KBM-7 (cell line): Measurements from ENCODE around the gene ZNF708.
A peak's percentile ranks its signal among the peaks of the same experiment; 100 is the strongest.
"Not testable (repeated sequence)": the region's sequence is repeated elsewhere in the genome, so short reads cannot be mapped to it uniquely, and the experiment has no call there.

Experiments used
- DNase-seq: peaks from one replicate; pipeline ENCODE4 v3.0.0-alpha.2; 2015
- in situ Hi-C: fragments of 300-500 bp; cut with MboI; formaldehyde crosslinking; loops from 2 replicates; pipeline ENCODE4 v1.14.3; 2020; ENCODE audit warnings: low sequenced_read_pairs, low pct_unique_long_range_greater_than_20kb, mixed read lengths

Gene ZNF708

DNA sequence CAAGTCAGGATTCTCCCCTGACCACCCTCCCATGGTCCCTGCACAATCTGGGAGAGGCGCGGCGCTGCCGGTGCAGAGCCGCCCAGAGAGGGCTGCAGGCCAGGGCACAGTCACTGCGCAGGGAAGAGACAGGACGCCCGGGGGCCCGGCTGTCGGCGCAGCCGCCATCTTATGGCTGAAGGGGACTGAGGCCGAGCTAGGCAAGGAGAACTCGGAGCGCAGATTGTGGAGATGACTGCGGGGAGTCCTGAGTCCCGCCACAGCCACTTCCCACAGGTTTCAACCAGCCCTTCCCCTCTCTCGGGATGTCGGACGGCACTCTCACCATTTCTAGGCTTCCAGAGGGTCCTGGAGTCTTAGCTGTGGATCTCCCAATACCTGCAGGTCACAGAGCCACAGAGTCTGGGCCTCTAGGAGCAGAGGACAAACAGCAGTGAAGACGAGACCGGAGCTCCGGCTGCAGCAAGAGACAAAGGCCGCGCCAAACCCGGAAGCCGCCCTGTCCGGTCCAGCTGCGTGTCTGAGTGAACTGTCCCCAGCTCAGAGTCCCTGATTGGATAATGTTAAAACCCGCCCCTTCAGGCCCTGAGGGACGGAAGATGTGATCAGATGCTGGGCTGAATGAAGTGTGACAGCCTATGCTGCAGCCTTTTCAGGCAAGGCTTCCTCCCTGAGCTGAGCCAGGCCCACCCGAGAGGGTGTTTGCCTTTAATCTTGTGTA is at the start of gene ZNF708:
ZNF708 (minus strand) TSS at position 526 of the 721 bp plus-strand sequence; CDS start at position 328, 198 bp downstream.
- in situ Hi-C loops: no loop called here
- DNase-seq: peak; percentile 93

DNA sequence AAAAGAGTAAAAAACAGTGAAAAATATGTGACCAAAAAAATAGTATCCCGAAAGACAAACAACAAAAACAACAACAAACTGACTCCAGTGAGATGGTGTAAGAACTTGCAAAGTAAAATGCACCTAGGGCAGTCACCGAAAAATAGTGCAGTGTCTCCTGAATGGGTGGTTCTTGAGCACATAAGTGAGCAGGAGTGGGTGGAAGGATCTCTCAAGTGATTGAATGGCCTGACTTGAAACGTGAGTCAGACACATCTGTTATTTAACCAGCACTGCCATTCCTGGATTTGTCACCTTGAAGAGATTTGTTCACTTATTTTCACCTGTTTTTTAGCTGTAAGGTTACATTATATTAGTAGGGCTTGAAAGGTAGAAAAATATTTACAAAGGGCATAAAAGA is 33.1 kb upstream of the ZNF708 start:
- no peak for DNase-seq
- in situ Hi-C loops: no loop called here

- in situ Hi-C loops: no loop called here
- peak; percentile 98 for DNase-seq
These were observed 29.7 kb upstream of the ZNF708 start, which contains the start of gene ZNF738 for GRCh38 chr19:21358768-21359451. Gene ZNF738, plus strand, starts transcription at chr19:21359000. Its CDS starts 141 bp downstream, at chr19:21359141.

GRCh38 chr19:21352830-21353229 is 23.6 kb upstream of the ZNF708 start:
- in situ Hi-C loops: no loop called here
- DNase-seq: peak; percentile 48

- in situ Hi-C loops, DNase-seq: not testable (repeated sequence)
These were observed 15.6 kb upstream of the ZNF708 start for GRCh38 chr19:21344841-21345240.

GRCh38 chr19:21335721-21336120 is 6.5 kb upstream of the ZNF708 start:
- no peak for DNase-seq
- in situ Hi-C loops: no loop called here

DNA sequence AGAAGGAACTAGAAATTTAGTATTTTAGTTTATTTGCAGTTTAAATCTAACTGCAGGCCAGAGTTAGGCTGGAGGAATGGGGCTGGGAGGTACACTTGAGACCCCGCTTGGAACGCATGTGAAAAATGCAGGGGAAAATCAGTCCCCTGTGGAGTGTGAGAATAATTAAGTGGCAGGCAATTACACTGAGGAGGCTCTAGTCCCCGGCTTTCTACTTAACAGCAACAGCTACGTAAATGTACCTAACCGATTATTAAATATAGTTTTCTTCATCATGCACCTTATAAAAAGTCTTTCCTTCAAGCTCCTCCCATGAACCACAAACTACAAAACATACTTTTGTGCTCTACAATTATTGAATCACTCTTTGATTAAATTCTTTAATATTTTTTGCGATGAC is 804 bp downstream of the ZNF708 start:
- DNase-seq: peak; percentile 33
- in situ Hi-C loops: no loop called here

DNA sequence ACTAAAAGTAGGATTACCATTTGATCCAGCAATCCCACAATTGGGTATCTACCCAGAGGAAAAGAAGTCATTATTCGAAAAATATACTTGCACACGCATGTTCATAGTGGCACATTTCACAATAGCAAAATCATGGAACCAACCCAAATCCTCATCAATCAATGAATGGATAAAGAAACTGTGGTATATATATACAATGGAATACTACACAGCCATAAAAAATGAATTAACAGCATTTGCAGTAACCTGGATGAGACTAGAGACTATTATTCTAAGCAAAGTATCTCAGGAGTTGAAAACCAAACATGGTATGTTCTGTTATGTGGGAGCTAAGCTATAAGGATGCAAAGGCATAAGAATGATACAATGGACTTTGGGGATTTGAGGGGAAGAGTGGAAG is 3.0 kb downstream of the ZNF708 start:
- in situ Hi-C loops: no loop called here
- no peak for DNase-seq

GRCh38 chr19:21323000-21323399 is 6.2 kb downstream of the ZNF708 start:
- DNase-seq: no peak
- in situ Hi-C loops: no loop called here

GRCh38 chr19:21322528-21322927 is 6.7 kb downstream of the ZNF708 start:
- in situ Hi-C loops: no loop called here
- no peak for DNase-seq

DNA sequence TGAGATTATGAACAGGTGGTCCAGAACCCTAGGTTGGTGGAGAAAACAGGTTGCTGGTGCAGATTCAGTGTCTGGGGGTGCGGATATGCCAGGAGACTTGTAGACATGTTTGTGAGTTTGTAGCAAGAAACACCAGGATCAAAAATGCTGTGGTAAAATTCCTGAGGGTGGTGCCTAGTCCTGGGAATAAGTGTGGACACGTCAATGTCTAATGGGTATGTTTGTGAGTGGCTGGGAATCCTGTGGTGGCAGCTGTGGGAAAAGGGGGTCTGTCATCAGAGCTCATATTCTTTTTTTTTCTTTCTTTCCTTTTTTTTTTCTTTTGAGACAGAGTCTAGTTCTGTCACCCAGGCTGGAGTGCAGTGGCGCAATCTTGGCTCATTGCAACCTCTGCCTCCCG is 7.2 kb downstream of the ZNF708 start:
- DNase-seq: no peak
- in situ Hi-C loops: no loop called here

DNA sequence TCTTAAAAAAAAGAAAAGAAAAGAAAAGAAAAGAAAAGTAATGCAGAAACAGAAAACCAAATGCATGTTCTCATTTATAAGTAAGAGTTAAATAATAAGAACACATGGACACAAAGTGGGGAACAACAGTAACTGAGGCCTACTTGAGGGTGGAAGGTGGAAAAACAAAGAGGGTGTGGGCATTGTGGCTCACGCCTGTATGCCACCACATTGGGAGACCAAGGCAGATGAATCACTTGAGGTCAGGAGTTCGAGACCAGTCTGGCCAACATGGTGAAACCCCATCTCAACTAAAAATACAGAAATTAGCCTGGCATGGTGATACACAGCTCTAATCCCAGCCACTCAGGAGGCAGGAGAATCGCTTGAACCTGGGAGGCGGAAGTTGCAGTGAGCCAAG is 8.1 kb downstream of the ZNF708 start:
- in situ Hi-C loops: no loop called here
- no peak for DNase-seq

DNA sequence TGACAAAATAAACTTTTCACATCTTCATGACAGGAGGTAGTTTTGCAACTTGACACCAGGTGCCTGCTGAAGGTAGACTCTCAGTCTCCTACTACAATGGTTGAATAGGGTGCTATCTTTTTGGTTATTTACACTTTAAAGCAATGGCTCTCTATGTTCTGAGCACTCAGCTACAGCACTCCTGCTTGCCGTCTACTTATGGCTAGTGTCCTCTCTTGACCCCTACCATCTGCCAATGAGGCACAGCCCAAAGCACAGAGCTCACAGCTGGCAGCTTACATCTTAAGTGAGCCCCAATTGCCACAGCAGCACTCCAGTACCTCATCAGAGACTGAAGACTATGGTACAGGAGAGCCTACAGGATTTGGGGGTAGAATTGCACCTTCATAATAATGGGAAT is 11.4 kb downstream of the ZNF708 start:
- in situ Hi-C loops: no loop called here
- no peak for DNase-seq

DNA sequence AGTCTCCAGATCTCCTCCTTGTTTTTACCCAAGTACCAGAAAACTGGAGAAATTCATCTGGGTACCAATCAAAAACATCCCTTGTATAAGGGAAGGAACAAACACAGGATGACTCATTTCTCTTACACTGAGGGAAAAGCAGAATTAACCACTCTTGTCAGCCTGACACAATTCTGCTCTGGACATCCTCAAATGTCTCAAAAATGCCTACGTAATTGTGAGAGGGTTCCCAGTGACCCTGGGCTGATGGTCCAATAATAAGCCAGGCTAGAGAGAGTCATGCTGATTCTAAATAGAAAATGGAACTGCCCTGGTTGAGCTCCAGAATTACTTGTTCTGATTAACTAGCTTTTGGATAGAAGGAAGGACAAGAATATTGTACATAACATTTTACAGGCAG is 14.5 kb downstream of the ZNF708 start:
- in situ Hi-C loops: no loop called here
- no peak for DNase-seq

DNA sequence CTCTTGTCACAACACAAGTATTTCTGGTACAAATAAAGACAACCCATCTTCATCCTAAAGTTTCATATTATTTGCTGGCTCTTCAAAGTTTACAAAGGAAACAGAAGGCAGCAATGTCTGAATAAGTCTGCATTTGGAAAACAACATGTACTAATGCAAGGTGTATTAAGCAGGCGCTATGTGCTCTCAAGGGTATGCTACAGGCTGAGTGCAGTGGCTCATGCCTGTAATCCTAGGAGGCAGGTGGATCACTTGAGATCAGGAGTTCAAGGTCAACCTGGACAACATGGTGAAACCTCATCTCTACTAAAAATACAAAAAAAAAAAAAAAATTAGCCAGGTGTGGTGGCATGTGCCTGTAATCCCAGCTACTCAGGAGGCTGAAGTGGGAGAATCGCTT is 16.4 kb downstream of the ZNF708 start:
- in situ Hi-C loops, DNase-seq: not testable (repeated sequence)

GRCh38 chr19:21308773-21309172 is 20.4 kb downstream of the ZNF708 start:
- no peak for DNase-seq
- in situ Hi-C loops: no loop called here

GRCh38 chr19:21306881-21307479 is 22.2 kb downstream of the ZNF708 start:
- in situ Hi-C loops, DNase-seq: not testable (repeated sequence)

GRCh38 chr19:21293768-21294167 is 35.4 kb downstream of the ZNF708 start:
- DNase-seq, in situ Hi-C loops: not testable (repeated sequence)

DNA sequence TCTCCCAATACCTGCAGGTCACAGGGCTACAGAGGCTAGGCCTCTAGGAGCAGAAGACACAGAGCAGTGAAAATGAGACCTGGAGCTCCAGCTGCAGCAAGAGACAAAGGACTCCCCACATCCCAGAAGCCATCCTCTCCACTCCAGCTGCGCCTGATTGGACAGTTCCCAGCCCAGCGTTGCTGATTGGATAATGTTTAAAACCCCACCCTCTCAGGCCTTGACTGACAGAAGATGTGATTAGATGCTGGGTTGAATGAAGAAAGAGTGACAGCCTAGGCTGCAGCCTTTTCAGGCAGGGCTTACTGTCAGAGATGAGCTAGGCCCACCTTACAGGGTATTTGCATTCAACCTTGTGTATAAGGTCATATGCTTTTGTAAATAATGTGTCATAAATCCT is 59.4 kb downstream of the ZNF708 start:
- in situ Hi-C loops: no loop called here
- no peak for DNase-seq

DNA sequence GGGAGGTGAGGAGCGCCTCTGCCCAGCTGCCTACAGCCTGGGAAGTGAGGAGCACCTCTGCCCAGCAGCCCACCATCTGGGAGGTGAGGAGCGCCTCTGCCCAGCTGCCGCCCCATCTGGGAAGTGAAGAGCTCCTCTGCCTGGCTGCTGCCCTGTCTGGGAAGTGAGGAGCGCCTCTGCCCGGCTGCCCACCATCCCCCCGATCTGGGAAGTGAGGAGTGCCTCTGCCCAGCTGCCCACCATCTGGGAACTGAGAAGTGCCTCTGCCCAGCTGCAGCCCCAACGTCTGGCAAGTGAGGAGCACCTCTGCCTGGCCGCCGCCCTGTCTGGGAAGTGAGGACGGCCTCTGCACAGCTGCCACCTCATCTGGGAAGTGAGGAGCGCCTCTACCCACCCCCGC is 64.3 kb downstream of the ZNF708 start:
- in situ Hi-C loops: no loop called here

More for the DNA sequence above, 64.3 kb downstream of the ZNF708 start:
- DNase-seq: no peak
